K562 (cell line): ENCODE data around the gene OR4C11. TPM values are rescaled to one million over a fixed set of nuclear protein-coding genes. Genes with fewer than 3 reads are reported as not detected.

Source experiments
- ATAC-seq: fragments of 200-7000 bp; cut with Tn5 transposase; 3 replicates; pipeline ENCODE4 v1.9.1; 2020; ENCODE audit warnings: moderate library complexity
- BruUV-seq: library from RNA; stranded (reverse); fragments of 400-500 nt; replicated peaks from 2 replicates; lab custom pipeline; 2021; lab: Mats Ljungman, UMichigan
- CTCF ChIA-PET: fragments of 300-600 bp; formaldehyde crosslinking; extraction: SDS; loops from one replicate; lab custom pipeline; 2021; ENCODE audit warnings: low intra/inter-chr PET ratio; lab: Yijun Ruan, JAX
- POLR2A ChIA-PET: fragments of 300-600, 350-650 bp; sonication (Branson Sonifier 250); formaldehyde crosslinking; extraction: SDS; loops from one replicate; lab custom pipeline; 2021; ENCODE audit warnings: antibody characterized with exemption, inconsistent platforms; lab: Yijun Ruan, JAX
- DNase-seq, 4 experiments: peaks; one replicate each; pipeline versions ENCODE4 v3.0.0 to v3.0.0-alpha.2; 2011 to 2018; ENCODE audit warnings: low spot score in 3 of 4, mixed read lengths in 3 of 4; ENCODE audit errors: extremely low read depth in 1 of 4
- FAIRE-seq: peaks from 2 replicates; lab custom pipeline; 2011; peaks lifted over from hg19 to GRCh38; lab: Jason Lieb, UNC
- H2AFZ ChIP-seq: 2 replicates; pipeline ENCODE4 v1.6.0; 2011; ENCODE audit warnings: low read depth, low read length, control low read depth, inconsistent platforms
- H3K27ac ChIP-seq: fragments of 200-600 bp; 3 replicates; pipeline ENCODE4 v1.8.0; 2011; ENCODE audit warnings: low read depth, mild to moderate bottlenecking, control low read depth, inconsistent platforms, low read length, moderate library complexity, mixed read lengths; ENCODE audit errors: extremely low read depth
- H3K27me3 ChIP-seq, 2 experiments: fragments of 300-600 bp in 1 of 2; 2 replicates in 1 of 2; 3 replicates in 1 of 2; pipeline versions ENCODE4 v1.6.0 to v1.8.0; 2011; ENCODE audit warnings: inconsistent platforms in 2 of 2, low read length in 2 of 2, mild to moderate bottlenecking in 1 of 2, mixed read lengths in 1 of 2, moderate library complexity in 1 of 2; ENCODE audit not compliant: control insufficient read depth in 2 of 2, insufficient read depth in 2 of 2
- H3K36me3 ChIP-seq: fragments of 300-600 bp; 3 replicates; pipeline ENCODE4 v1.8.0; 2011; ENCODE audit warnings: mild to moderate bottlenecking, low read length, inconsistent platforms; ENCODE audit not compliant: control insufficient read depth, insufficient read depth
- H3K4me1 ChIP-seq, 2 experiments: fragments of 200-600 bp in 1 of 2; replicated peaks in 1 of 2; 2 replicates in 1 of 2; 3 replicates in 1 of 2; pipeline versions ENCODE4 v1.5.1 to v1.8.0; 2011; ENCODE audit warnings: inconsistent platforms in 2 of 2, low read length in 2 of 2, mild to moderate bottlenecking in 1 of 2, mixed read lengths in 1 of 2, moderate library complexity in 1 of 2; ENCODE audit not compliant: control insufficient read depth in 2 of 2, insufficient read depth in 2 of 2
- H3K4me2 ChIP-seq: 2 replicates; pipeline ENCODE4 v1.6.1; 2011; ENCODE audit warnings: low read length, control low read depth, inconsistent platforms, mixed read lengths; ENCODE audit not compliant: insufficient read depth
- H3K4me3 ChIP-seq: fragments of 200-600 bp; sonication (generic), shearing (Covaris generic); 2 replicates; pipeline ENCODE4 v1.5.1; 2016; ENCODE audit warnings: control low read depth, inconsistent platforms
- H3K79me2 ChIP-seq: fragments of 200-600 bp; 3 replicates; pipeline ENCODE4 v1.8.0; 2011; ENCODE audit warnings: low read length, inconsistent platforms; ENCODE audit not compliant: control insufficient read depth, insufficient read depth
- H3K9ac ChIP-seq, 2 experiments: 2 replicates each; pipeline versions ENCODE4 v1.6.0 to v1.6.1; 2011; ENCODE audit warnings: low read depth in 2 of 2, low read length in 2 of 2, control low read depth in 1 of 2, inconsistent platforms in 1 of 2, mild to moderate bottlenecking in 1 of 2, mixed read lengths in 1 of 2; ENCODE audit not compliant: insufficient read depth in 1 of 2
- H3K9me1 ChIP-seq: one replicate; pipeline ENCODE4 v1.6.0; 2011; ENCODE audit warnings: inconsistent platforms, mild to moderate bottlenecking, low read length, moderate library complexity; ENCODE audit not compliant: control insufficient read depth, insufficient read depth
- H3K9me3 ChIP-seq: replicated peaks from 2 replicates; pipeline ENCODE4 v1.5.1; 2011; ENCODE audit warnings: low read depth, low read length, inconsistent platforms; ENCODE audit not compliant: control insufficient read depth, insufficient read depth
- H4K20me1 ChIP-seq: replicated peaks from 2 replicates; pipeline ENCODE4 v1.6.1; 2011; ENCODE audit warnings: low read length, inconsistent platforms, mixed read lengths; ENCODE audit not compliant: control insufficient read depth, insufficient read depth
- ARID1B ChIP-seq: fragments of 450-650 bp; IDR thresholded peaks from 2 replicates; pipeline ENCODE4 v1.6.1; 2016; ENCODE audit warnings: antibody characterized with exemption, mild to moderate bottlenecking, inconsistent platforms
- ARID2 ChIP-seq: fragments of 450-650 bp; IDR thresholded peaks from 2 replicates; pipeline ENCODE4 v1.6.1; 2017; ENCODE audit warnings: antibody characterized with exemption, mild to moderate bottlenecking
- HBP1 ChIP-seq: fragments of 450-650 bp; formaldehyde crosslinking; IDR thresholded peaks from 2 replicates; pipeline ENCODE4 v1.4.0; 2022; ENCODE audit warnings: missing genetic modification characterization
- JUNB ChIP-seq: fragments of 450-650 bp; formaldehyde crosslinking; conservative IDR thresholded peaks from 2 replicates; pipeline ENCODE4 v1.4.0; 2020; ENCODE audit warnings: mild to moderate bottlenecking
- SMARCA5 ChIP-seq: fragments of 450-650 bp; IDR thresholded peaks from 2 replicates; pipeline ENCODE4 v1.6.1; 2016
- THAP12 ChIP-seq: fragments of 250-450 bp; sonication (Bioruptor Pico); IDR thresholded peaks from 2 replicates; pipeline ENCODE4 v1.9.0; 2021; ENCODE audit warnings: mild to moderate bottlenecking, inconsistent platforms
- WGBS: fragments of 100-300 bp; shearing (Covaris generic); methylation state at CpG from one replicate; pipeline ENCODE4 v1.1.6; 2016; ENCODE audit warnings: low coverage, mixed read lengths; ENCODE audit not compliant: insufficient coverage; ENCODE audit errors: missing lambda C conversion rate; 5-methylcytosine and 5-hydroxymethylcytosine counted together
- in situ Hi-C: fragments of 300-500 bp; cut with MboI; formaldehyde crosslinking; loops from 4 replicates; pipeline ENCODE4 v1.15.0; 2018; ENCODE audit warnings: inconsistent platforms, mixed read lengths
- intact Hi-C: fragments of 100-400 bp; cut with micrococcal nuclease; formaldehyde crosslinking; loops from 2 replicates; pipeline ENCODE4 v1.14.2; 2022
- polyA plus RNA-seq, 8 experiments: library from polyadenylated mRNA; depleted of rRNA in 4 of 8; stranded (reverse) in 5 of 8; unstranded in 3 of 8; fragments of >200 nt; fragmentation: Nextera tagmentation in 2 of 8; fragmentation: Illumina TruSeq in 1 of 8; extraction: Ambion mirVana in 2 of 8; extraction: Trizol in 1 of 8; gene quantifications; 2 replicates each; pipeline versions ENCODE4 v1.2.1 to v1.2.3, GENCODE V29; 2011 to 2014; ENCODE audit warnings: inconsistent platforms in 1 of 8, missing spikeins in 1 of 8
- total RNA-seq, 7 experiments: library from RNA; depleted of rRNA in 6 of 7; stranded (reverse); fragments of >200 nt in 6 of 7; fragmentation: Illumina TruSeq in 2 of 7; extraction: Trizol in 2 of 7; gene quantifications; 2 replicates each; pipeline versions ENCODE4 v1.2.1 to v1.2.3, GENCODE V29; 2011 to 2021; ENCODE audit warnings: low replicate concordance in 1 of 7

Gene OR4C11
- total and polyA plus RNA-seq, 9 of the 15 experiments (the other 6 are each of a cell fraction or from before 2014, with no cell fraction given), result not detected

- no peaks in the 10 kb centered on the region for H3K36me3 ChIP-seq
Observed at GRCh38 chr11:55624531-55624930, 17.1 kb upstream of the OR4C11 start.

More at GRCh38 chr11:55624531-55624930, 17.1 kb upstream of the OR4C11 start:
- Histone ChIP-seq H4K20me1 (no peaks in the 10 kb centered on the region), H3K79me2 (no peaks in the 10 kb centered on the region), H3K9ac (no peak overlapping the region), H3K4me1 (no peaks in the 10 kb centered on the region), H3K9me3 (no peaks in the 10 kb centered on the region), H2AFZ (no peak overlapping the region), H3K4me2 (no peak overlapping the region), H3K9me1 (no peaks in the 10 kb centered on the region), H3K27me3 (no peaks in the 10 kb centered on the region), H3K27ac (no peak overlapping the region), H3K4me3 (no peak overlapping the region)
- TF ChIP-seq SMARCA5, result no peak
- TF ChIP-seq ARID2, result no peak
- TF ChIP-seq HBP1 (CRISPR knock-in tag), result no peak
- TF ChIP-seq JUNB (CRISPR knock-in tag), result no peak
- TF ChIP-seq THAP12 (CRISPR knock-in tag), result no peak
- no peak for TF ChIP-seq ARID1B
- DNase-seq (no peak), ATAC-seq (no peak), FAIRE-seq (no peak)
- ChIA-PET POLR2A (interaction anchor here (0.7 kb wide), 1 partner anchor 61 kb away, joined by 3 read pairs; no protein-coding TSS in a partner anchor), CTCF (no interaction called here)
- 0% methylated on average over 1 of the region's 1 CpG for WGBS
- no TSS peak for BruUV-seq
- in situ Hi-C loops, result no loop called here
- intact Hi-C loops, result no loop called here
